GM12891 (cell line): Measurements from ENCODE around the gene SUPT5H. TPM values are rescaled to one million over a fixed set of nuclear protein-coding genes. Genes with fewer than 3 reads are reported as not detected.

ENCODE experiments used
- DNase-seq: peaks from one replicate; pipeline ENCODE4 v3.0.0; 2011; ENCODE audit warnings: low spot score; ENCODE audit not compliant: insufficient read length
- FAIRE-seq: peaks from 2 replicates; lab custom pipeline; 2011; peaks lifted over from hg19 to GRCh38; lab: Jason Lieb, UNC
- PAX5 ChIP-seq: IDR thresholded peaks from 2 replicates; pipeline ENCODE4 v1.6.1; 2011; ENCODE audit warnings: low read length, moderate library complexity, mild to moderate bottlenecking; ENCODE audit not compliant: insufficient read depth, severe bottlenecking
- POLR2A ChIP-seq: IDR thresholded peaks from 2 replicates; pipeline ENCODE4 v1.6.1; 2011; ENCODE audit warnings: low read depth, low read length, control low read depth
- POLR2AphosphoS5 ChIP-seq: IDR thresholded peaks from 2 replicates; pipeline ENCODE4 v1.6.1; 2011; ENCODE audit warnings: low read depth, low read length, control low read depth
- POU2F2 ChIP-seq: IDR thresholded peaks from 2 replicates; pipeline ENCODE4 v1.6.1; 2011; ENCODE audit warnings: low read depth, mild to moderate bottlenecking, control low read depth, low read length, moderate library complexity
- SPI1 ChIP-seq: IDR thresholded peaks from 2 replicates; pipeline ENCODE4 v1.6.1; 2011; ENCODE audit warnings: low read depth, low read length, control low read depth
- TAF1 ChIP-seq: IDR thresholded peaks from 2 replicates; pipeline ENCODE4 v1.6.1; 2011; ENCODE audit warnings: low read depth, low read length, control low read depth
- polyA plus RNA-seq: library from polyadenylated mRNA; unstranded; fragments of >200 nt; gene quantifications from one replicate; pipeline ENCODE4 v1.2.1, GENCODE V29; 2012; ENCODE audit warnings: low read depth, missing spikeins, inconsistent platforms; ENCODE audit not compliant: missing spikeins

The SUPT5H gene
- polyA plus RNA-seq, result 123 TPM

GRCh38 chr19:39445196-39446111 lies at the start of gene SUPT5H:
Gene SUPT5H, plus strand, starts transcription at chr19:39445582. Its CDS starts 309 bp downstream, at chr19:39445891.
- no peak for TF ChIP-seq PAX5
- TF ChIP-seq POLR2AphosphoS5, result peak; percentile 93
- peak; percentile 94 for TF ChIP-seq POLR2A
- peak; percentile 78; the same call in 1 of the 2 replicates for TF ChIP-seq TAF1
- TF ChIP-seq SPI1, result 0 out of 2 replicates have a peak, but pooled peaks have one; percentile 31
- peak; percentile 62; the same call in 1 of the 2 replicates for TF ChIP-seq POU2F2

GRCh38 chr19:39397360-39398296 lies 47.8 kb upstream of the SUPT5H start:
- TF ChIP-seq POLR2AphosphoS5, result 0 out of 2 replicates have a peak, but pooled peaks have one; percentile 63
- TF ChIP-seq PAX5, result no peak
- no peak for TF ChIP-seq POLR2A
- TF ChIP-seq SPI1, result no peak
- no peak for TF ChIP-seq TAF1
- peak; percentile 80 for FAIRE-seq
- DNase-seq, result peak; percentile 87

More at GRCh38 chr19:39445196-39446111, at the start of gene SUPT5H:
- peak; percentile 97 for FAIRE-seq
- peak; percentile 95 for DNase-seq

GRCh38 chr19:39398297-39398864 lies 47.0 kb upstream of the SUPT5H start:
- DNase-seq, result no peak
- FAIRE-seq, result peak; percentile 38
- TF ChIP-seq POLR2A (no peak), PAX5 (no peak), SPI1 (peak; percentile 83), POLR2AphosphoS5 (peak; percentile 26; the same call in 1 of the 2 replicates), TAF1 (no peak), POU2F2 (no peak)

- TF ChIP-seq SPI1 (no peak), PAX5 (no peak), POLR2A (no peak), POU2F2 (peak; percentile 24; the same call in 1 of the 2 replicates), TAF1 (no peak)
- FAIRE-seq, result no peak
- no peak for DNase-seq
Observed at GRCh38 chr19:39399668-39400050, 45.7 kb upstream of the SUPT5H start.

GRCh38 chr19:39400061-39400460 lies 45.3 kb upstream of the SUPT5H start:
- TF ChIP-seq POLR2AphosphoS5, result no peak
- no peak for TF ChIP-seq PAX5
- no peak for TF ChIP-seq TAF1
- TF ChIP-seq POLR2A, result no peak
- TF ChIP-seq SPI1, result no peak
- no peak for TF ChIP-seq POU2F2
- DNase-seq, result no peak
- FAIRE-seq, result no peak

GRCh38 chr19:39401070-39401548 lies 44.3 kb upstream of the SUPT5H start:
- FAIRE-seq (no peak), DNase-seq (no peak)
- TF ChIP-seq PAX5 (no peak), POLR2A (no peak), SPI1 (no peak), TAF1 (no peak), POU2F2 (peak; percentile 31; the same call in 1 of the 2 replicates), POLR2AphosphoS5 (no peak)

GRCh38 chr19:39401549-39402345 lies 43.6 kb upstream of the SUPT5H start:
- FAIRE-seq (no peak), DNase-seq (no peak)
- TF ChIP-seq POU2F2 (peak; percentile 6; the same call in 1 of the 2 replicates), POLR2AphosphoS5 (peak; percentile 11; the same call in 1 of the 2 replicates), SPI1 (no peak), POLR2A (no peak; the same call in 1 of the 2 replicates), PAX5 (no peak), TAF1 (peak; percentile 53)
